Activated CD8-positive, alpha-beta memory T cell treated with anti-CD3 and anti-CD28 coated beads for 24 hours (primary cell): ENCODE data around the gene GRID1.
"Not testable (repeated sequence)": the region's sequence is repeated elsewhere in the genome, so short reads cannot be mapped to it uniquely, and the experiment has no call there.

Experiments
- DNase-seq: peaks from one replicate; pipeline ENCODE4 v3.0.0-alpha.2; 2020

The GRID1 gene

GRCh38 chr10:85741626-85742300, 624.8 kb downstream of the GRID1 start:
- no peak for DNase-seq

DNA sequence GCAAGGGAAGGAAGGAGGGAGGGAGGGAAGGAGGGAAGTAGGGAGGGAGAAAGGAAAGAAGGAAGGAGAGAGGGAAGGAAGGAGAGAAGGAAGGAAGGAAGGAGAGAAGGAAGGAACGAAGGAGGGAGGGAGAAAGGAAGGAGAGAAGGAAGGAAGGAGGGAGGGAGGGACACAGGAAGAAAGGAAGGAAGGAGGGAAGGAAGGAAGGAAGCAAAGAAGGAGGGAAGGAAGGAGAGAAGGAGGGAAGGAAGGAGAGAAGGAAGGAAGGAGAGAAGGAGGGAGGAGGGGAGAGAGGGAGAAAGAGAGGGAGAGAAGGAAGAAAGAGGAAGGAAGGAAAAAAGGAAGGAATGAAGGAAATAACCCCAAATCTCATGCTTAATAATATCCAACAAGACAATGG, 630.6 kb downstream of the GRID1 start:
- no peak for DNase-seq

DNA sequence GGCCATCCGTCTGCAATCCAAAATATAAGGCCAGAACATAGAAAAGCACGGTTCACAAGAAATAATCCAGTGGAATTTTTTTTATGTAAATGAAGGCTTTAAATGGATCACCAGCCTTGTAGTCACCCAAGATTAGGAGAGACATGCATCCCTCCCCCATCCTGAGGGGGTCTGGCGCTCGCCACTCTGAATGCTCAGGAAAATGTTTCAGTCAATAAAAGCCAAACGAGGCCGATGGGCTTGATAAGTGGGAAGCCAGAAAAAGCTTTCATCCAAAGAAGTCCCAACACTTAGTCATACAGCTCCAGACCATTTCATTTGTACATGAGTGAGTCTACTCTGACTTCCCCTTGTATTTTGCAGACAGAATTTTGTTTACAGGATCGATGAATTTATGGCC, 631.8 kb downstream of the GRID1 start:
- no peak for DNase-seq

DNA sequence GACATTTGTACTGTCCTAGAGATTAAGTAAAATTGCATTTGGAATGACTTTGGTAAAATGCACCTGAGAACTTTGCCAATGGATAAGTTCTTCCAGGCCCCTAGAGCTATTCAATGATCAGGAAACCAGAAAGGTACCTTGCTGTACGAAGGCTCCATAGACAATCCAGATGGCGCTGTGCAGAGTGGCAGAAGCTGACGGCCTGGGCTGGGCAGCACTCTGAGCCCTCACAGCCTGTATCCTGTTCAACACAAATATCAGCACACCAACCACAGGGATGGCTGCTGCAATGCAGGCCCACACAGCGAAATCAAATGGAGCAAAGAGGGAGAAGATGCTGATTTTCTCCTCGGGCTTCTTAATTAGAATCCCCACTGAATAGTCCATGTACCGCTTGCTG, 642.4 kb downstream of the GRID1 start:
- no peak for DNase-seq

- no peak for DNase-seq
Observed at GRCh38 chr10:85720931-85721590, 645.5 kb downstream of the GRID1 start.

- DNase-seq, result no peak
Observed at GRCh38 chr10:85719408-85719807, 647.2 kb downstream of the GRID1 start.

GRCh38 chr10:85713885-85714284, 652.7 kb downstream of the GRID1 start:
- DNase-seq, result no peak

DNA sequence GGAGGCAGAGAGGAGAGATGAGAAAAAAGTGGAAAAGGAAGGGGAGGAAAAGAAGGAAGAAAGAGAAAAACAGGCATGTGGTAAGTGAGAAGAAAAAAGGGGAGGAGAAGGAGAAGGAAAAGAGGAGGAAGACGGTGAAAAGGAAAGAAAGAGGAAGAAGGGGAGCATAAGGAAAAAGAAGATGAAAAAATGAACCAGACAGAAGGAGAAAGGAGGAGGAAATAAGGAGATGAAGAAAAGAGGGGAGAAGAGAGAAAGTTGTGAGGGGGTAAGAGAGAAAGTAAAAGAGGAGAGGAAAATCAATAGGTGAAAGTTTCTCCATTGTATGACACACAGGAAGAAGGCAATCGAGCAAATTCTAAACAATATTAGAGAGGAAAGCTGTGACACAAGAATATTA, 663.8 kb downstream of the GRID1 start:
- DNase-seq, result no peak

GRCh38 chr10:85699066-85699465, 667.5 kb downstream of the GRID1 start:
- DNase-seq, result not testable (repeated sequence)

DNA sequence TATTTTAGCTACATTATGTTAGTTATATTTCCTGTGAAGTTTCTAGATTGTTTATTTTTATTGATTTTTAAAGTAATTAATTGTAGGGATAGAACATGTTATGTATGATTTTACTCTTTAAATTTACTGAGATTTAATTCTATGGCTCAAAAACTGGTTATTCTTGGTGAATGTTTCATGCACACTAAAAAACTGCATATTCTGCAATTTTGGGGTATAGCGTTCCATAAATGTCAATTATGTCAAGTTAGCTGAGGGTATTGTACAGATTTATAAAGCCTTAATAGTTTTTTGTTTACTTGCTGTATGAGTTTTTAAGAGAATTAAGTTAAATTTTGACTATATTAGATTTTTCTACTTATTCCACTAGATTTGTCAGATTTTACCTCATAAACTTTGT, 669.7 kb downstream of the GRID1 start:
- DNase-seq, result no peak

DNA sequence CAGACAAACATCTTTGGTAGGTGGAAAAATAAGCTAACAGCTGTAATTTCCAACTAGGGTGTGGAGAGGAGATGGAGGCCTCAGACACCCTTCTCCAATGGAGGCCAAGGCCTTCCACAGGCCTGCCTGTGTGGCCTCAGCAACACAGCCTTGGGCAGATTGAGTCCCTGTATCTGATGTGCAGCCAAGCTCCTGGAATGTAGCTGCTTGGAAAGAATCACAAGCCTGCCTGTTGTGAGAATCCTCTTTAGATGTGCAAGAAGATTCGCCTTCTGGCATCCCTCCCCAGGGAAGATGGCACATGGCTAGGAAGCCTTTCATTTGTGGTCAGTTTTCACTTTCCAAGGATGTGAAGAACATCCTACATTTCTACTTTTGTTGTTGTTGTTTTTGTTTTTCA, 684.0 kb downstream of the GRID1 start:
- DNase-seq, result no peak

GRCh38 chr10:85679710-85680109, 686.9 kb downstream of the GRID1 start:
- no peak for DNase-seq

DNA sequence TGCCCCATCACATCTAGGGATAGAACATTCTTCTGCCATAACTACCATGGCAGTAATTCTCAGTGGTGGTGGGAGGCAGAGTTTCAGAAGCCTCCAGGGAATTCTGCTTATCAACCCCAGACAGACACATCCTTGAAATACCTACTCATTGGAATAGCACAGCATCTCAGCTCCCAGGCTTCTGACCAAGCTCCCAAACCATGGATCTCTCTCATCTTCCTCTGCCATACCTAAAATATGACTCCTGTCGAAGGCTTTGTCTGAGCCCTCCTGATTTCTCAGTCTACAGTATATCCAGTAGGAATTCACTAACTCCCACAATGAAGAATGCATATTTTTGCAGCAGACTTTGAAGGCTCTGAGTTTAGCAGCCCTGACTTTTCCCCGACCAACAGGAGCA, 687.5 kb downstream of the GRID1 start:
- no peak for DNase-seq

- no peak for DNase-seq
Observed at GRCh38 chr10:85674851-85675250, 691.7 kb downstream of the GRID1 start.

- no peak for DNase-seq
Observed at GRCh38 chr10:85673270-85673669, 693.3 kb downstream of the GRID1 start.

DNA sequence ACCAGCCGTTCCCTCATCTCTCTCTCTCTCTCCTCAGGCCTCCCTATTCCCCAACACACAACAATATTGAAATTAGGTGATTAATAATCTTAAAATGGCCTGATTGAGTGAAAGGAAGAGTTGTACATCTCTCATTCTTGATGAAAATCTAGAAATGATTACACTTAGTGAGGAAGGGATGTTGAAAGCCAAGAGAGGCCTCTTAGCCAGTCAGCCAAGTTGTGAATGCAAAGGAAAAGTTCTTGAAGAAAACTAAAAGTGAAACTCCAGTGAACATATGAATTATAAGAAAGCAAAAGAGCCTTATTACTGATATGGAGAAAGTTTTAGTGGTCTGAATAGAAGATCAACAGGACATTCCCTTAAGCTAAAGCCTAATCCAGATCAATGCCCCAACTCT, 695.1 kb downstream of the GRID1 start:
- no peak for DNase-seq

- DNase-seq, result no peak
Observed at GRCh38 chr10:85668522-85668921, 698.1 kb downstream of the GRID1 start.

DNA sequence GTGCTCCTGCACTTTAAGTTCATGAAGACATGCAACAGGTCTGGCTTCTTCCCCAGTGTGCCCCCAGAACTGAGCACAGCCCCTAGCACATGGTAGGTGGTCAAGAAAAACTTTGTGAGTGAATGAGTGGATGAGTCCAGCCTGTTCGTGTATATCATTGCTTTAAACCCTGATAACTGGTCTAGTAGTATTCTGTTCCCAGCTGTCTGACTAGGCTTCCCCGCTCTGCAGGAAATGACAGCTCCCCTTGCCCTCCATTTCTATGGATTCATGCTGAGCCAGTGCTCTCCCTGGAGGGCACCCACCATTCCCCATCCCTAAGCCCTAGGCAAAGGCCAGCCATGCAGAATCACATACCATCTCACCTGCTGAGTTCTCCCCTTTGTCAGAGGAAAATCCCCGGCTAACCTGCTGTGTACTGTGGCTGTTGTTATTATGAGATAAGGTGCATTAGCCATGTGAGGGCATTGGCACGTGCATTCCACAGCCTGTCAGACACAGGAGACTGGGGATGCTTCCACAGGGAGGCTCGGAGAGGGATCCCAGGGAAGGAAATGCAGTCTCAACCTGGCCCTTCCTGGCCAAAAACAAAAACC, 698.9 kb downstream of the GRID1 start:
- DNase-seq, result no peak

DNA sequence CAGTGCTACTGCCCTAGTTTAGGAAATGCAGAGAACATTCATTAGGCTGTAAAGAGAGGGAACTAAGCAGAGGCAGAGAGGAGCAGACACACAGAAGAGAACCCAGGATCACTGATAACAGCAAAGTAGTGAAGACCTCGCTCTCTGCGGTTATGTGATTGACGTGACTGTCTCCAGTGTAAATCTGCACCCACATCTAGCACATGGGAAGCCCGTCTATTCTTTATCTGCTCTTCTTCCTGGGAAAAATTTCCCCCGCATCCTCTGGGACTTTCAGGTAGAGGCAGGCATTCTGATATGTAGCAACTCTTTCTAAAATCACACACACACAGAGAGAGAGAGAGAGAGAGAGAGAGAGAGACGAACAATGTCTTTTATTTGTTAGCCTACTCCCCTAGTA, 699.6 kb downstream of the GRID1 start:
- DNase-seq, result no peak

DNA sequence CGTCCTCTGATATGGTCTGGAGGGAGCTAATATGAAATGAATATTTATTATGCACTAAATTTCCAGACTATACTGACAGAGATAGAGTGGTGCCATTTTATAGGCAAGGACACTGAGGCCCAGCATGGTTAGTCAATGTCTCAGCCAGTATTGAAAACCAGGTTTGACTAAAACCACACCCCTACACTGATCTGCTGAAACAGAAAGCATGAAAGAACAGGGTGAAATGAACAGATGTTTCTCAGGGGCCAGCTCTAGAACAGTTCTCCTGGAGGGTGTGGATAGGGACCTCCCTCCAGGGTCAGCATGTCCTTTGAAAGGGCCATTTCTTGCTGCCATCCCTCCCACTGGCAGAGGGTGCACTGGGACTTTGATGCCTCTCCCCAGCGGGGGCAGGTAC, 700.5 kb downstream of the GRID1 start:
- DNase-seq, result no peak

- DNase-seq, result no peak
Observed at GRCh38 chr10:85665681-85666080, 700.9 kb downstream of the GRID1 start.

DNA sequence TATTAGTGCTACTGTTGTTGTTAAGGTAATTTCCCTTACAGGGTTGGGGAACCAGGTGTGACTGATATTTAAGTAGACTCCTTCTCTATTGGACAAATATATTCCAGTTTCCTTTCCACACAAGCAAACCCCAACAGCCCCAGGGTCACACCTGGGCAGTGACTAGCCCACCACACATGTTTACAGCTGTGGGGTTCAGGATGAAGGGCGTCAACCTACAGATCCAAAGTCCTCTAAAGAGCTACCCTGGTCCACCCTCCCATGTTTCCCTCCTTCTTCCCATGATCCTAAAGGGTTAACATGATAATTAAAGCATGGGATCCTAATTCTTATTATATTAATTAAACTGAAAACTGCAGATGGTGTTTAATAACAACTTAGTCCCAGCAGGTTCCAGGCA, 701.5 kb downstream of the GRID1 start:
- DNase-seq, result no peak

- no peak for DNase-seq
Observed at GRCh38 chr10:85661123-85661522, 705.5 kb downstream of the GRID1 start.

GRCh38 chr10:85659331-85659730, 707.3 kb downstream of the GRID1 start:
- DNase-seq, result no peak

GRCh38 chr10:85658518-85658917, 708.1 kb downstream of the GRID1 start:
- DNase-seq, result no peak
